GM13977 (cell line): ENCODE measurements around the gene RAB22A.
"Not testable (repeated sequence)": the region's sequence is repeated elsewhere in the genome, so short reads cannot be mapped to it uniquely, and the experiment has no call there.

Experiments used
- DNase-seq: peaks from one replicate; pipeline ENCODE4 v3.0.0; 2012; ENCODE audit warnings: low spot score
- CTCF ChIP-seq: IDR thresholded peaks from 2 replicates; pipeline ENCODE4 v1.5.1; 2012; ENCODE audit warnings: mild to moderate bottlenecking, control low read depth; ENCODE audit not compliant: insufficient read depth; ENCODE audit errors: extremely low read depth, missing control alignments
- in situ Hi-C: fragments of 300-500 bp; cut with MboI; formaldehyde crosslinking; loops from one replicate; pipeline ENCODE4 v1.12.0; 2022; ENCODE audit warnings: low sequenced_read_pairs, low pct_unique_long_range_greater_than_20kb, mixed read lengths, inconsistent platforms; ENCODE audit not compliant: unreplicated experiment

The RAB22A gene

DNA sequence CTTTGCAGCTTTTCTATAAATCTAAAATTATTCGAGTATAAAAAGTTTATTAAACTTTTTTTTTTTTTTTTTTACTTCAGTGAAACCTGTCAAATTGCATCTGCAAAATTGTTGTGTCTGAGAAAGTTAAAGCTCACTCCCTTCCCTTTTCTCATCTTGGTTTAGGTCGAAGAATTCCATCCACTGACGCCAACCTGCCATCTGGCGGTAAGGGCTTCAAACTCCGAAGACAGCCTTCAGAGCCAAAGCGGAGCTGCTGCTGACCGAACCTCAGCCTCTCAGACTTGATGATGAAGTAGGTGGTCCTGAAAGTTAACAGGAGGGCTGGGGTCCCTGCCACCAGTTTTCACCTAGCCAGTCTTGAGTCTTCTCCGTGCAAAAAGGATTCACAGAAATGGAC is 49.9 kb downstream of the RAB22A start:
- TF ChIP-seq CTCF, result no peak
- in situ Hi-C loops, result no loop called here
- DNase-seq, result no peak

DNA sequence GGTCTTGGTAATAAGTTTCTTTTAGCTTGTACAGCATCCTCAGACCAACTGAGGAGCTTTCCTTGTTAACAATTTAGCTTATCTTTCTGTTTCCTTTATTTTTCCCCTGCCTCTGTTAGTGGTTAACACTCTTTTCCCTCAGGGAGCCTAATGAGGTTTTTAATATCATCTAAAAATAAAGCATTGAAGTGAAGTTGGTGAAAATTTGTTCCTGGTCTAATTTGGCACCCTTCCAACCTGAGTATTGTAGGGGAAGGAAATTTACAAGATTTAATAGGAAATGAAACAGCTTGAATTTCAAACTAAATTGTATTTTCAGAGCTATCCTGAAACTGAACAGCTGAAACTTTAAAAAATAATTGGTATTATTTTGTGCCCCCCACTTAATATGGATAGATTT is 51.4 kb downstream of the RAB22A start:
- in situ Hi-C loops, result no loop called here
- DNase-seq, result no peak
- no peak for TF ChIP-seq CTCF

GRCh38 chr20:58361481-58362205 is 52.1 kb downstream of the RAB22A start:
- in situ Hi-C loops, result no loop called here
- no peak for TF ChIP-seq CTCF
- DNase-seq, result no peak

- no peak for TF ChIP-seq CTCF
- no peak for DNase-seq
- in situ Hi-C loops, result no loop called here
Measured at GRCh38 chr20:58362206-58362516, 52.6 kb downstream of the RAB22A start.

DNA sequence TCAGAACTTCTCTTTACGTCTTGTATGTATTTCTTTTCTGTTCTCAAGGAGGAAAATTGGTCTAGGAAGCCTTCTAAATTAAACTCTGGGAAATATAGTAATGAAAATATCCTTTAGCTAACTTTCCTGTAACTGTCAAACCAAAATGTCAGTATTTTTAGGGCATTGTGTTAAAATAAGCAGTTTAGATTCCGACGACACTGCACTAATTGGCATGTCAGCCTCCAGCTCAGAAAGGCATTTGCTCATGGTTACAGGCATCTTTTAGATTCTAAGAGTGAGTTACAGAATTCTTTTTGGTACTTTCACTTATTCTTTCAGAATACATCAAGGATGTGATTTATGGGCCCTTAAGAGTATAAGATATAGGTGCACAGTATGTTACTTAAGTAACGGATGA is 53.5 kb downstream of the RAB22A start:
- no peak for DNase-seq
- no peak for TF ChIP-seq CTCF
- in situ Hi-C loops, result no loop called here

DNA sequence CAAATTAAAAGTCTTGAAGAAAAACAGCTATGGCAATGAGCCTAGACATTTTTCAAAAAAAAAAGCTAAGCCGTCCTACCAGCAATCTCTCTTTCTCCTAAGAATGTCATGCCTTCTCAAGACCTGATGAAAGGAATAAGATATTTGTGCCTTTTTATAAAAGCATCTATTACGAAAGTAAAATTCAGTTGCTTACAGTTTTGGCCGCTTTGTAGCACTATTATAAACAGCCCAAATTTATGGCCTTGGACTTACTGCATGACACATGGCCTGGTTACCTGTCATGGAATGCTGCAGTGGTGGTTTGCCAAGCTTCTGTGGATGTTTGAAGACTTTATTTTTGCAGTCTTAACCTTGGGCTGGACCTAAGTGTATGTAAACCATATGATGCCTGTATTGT is 57.4 kb downstream of the RAB22A start:
- TF ChIP-seq CTCF, result no peak
- in situ Hi-C loops, result no loop called here
- DNase-seq, result no peak

DNA sequence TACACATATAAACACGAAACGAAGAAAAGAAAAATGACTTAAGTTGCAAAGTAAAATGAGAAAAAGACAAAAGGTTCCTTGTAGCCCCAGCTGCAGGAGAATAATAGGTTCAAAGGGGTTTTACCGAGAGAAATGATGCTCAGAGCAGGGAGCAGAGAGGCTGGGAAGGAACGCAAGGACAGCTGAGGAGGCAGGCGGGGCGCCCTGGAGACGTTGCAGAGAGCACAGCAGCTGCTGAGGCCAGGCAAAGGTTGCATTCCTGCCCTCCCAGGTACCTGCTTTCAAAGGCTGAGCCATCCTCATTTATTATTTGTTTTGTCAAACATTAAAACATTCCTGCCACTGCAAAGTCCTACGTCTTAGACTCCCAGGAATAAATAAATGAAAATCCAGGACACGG is 63.3 kb downstream of the RAB22A start:
- no peak for TF ChIP-seq CTCF
- in situ Hi-C loops, result no loop called here
- DNase-seq, result no peak

- DNase-seq, in situ Hi-C loops: not testable (repeated sequence)
Measured at GRCh38 chr20:58373296-58373695, 63.8 kb downstream of the RAB22A start.
